Brain microvascular endothelial cell (primary cell): ENCODE measurements around the gene IL15.
A peak's percentile ranks its signal among the peaks of the same experiment; 100 is the strongest.

Experiments
- DNase-seq: peaks from one replicate; pipeline ENCODE4 v3.0.0-alpha.2; 2020
- H3K27ac ChIP-seq: fragments of 250-450 bp; sonication (Bioruptor Pico); 2 replicates; pipeline ENCODE4 v1.5.1; 2020; ENCODE audit warnings: mild to moderate bottlenecking, moderate library complexity
- H3K27me3 ChIP-seq: fragments of 250-450 bp; sonication (Bioruptor Pico); replicated peaks from 2 replicates; pipeline ENCODE4 v1.5.1; 2020; ENCODE audit warnings: mild to moderate bottlenecking
- H3K36me3 ChIP-seq: fragments of 250-450 bp; sonication (Bioruptor Pico); replicated peaks from 2 replicates; pipeline ENCODE4 v1.5.1; 2020; ENCODE audit warnings: mild to moderate bottlenecking
- H3K4me3 ChIP-seq: 2 replicates; pipeline ENCODE4 v1.5.1; 2011; ENCODE audit warnings: low read depth, mild to moderate bottlenecking, control low read depth, low read length, moderate library complexity
- in situ Hi-C: cut with HindIII; loops from 2 replicates; pipeline ENCODE4 v1.10.0; 2017; ENCODE audit warnings: low sequenced_read_pairs, low pct_ligation_motif_present
- TF ChIP-seq, protein P1 (sequence below): IDR thresholded peaks from 2 replicates; pipeline ENCODE4 v1.5.1; 2011; ENCODE audit warnings: low read depth, mild to moderate bottlenecking, moderate library complexity, low read length, control low read depth, inconsistent platforms; ENCODE audit errors: missing control alignments

The IL15 gene

DNA sequence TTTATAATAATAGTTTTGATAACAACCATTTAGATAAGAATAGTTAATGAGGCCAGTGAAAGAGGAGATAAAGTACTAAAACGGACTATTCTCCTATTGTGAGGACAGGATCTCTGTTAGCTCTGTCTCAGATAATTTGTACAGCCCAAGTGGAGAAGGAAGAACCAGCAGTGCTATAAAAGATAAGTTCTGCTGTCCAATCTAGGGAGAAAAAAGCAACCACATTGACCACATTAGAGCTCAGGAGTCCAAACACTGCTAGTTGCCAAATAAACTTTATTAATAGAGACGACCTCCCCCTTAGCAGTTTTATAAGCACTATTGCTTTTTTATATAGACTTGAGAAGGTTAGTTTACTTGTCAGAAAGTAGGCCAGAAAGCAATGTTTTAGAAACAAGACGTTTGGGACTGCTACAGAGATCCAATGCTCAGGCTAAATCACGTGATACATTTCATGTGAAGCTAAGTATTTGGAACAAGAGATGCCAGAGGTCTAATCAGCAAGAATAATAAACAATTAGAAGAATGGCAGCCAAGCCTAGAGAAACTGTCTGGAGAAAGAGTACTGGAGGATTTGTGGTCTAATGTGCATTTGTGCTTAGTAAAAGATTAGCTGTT is 15.9 kb downstream of the IL15 start:
- DNase-seq, result no peak
- no peak overlapping the region for H3K4me3 ChIP-seq
- in situ Hi-C loops, result no loop called here

DNA sequence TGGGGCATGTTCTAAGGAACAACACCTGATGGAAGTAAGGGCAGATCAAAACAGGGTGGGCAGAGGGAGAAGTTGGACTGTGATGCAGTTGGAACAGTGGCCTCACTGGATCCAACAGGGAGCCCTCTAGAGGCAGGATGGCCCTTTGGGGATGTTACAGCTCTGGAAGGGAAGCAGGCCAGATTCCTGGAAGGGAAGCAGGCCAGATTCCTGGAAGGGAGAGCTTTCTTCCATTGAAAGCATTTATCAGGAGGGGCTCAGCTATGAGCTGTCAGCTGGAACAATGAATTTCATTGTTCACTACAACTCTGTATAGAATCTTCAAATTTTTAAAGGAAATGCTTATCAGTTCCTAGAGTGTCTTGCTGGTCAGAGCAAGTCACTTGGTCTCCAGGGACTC is 17.7 kb downstream of the IL15 start:
- Histone ChIP-seq H3K36me3 (no peaks in the 10 kb centered on the region), H3K4me3 (no peak overlapping the region), H3K27me3 (no peaks in the 10 kb centered on the region), H3K27ac (no peak overlapping the region)
- no peak for DNase-seq
- TF ChIP-seq, protein P1, sequence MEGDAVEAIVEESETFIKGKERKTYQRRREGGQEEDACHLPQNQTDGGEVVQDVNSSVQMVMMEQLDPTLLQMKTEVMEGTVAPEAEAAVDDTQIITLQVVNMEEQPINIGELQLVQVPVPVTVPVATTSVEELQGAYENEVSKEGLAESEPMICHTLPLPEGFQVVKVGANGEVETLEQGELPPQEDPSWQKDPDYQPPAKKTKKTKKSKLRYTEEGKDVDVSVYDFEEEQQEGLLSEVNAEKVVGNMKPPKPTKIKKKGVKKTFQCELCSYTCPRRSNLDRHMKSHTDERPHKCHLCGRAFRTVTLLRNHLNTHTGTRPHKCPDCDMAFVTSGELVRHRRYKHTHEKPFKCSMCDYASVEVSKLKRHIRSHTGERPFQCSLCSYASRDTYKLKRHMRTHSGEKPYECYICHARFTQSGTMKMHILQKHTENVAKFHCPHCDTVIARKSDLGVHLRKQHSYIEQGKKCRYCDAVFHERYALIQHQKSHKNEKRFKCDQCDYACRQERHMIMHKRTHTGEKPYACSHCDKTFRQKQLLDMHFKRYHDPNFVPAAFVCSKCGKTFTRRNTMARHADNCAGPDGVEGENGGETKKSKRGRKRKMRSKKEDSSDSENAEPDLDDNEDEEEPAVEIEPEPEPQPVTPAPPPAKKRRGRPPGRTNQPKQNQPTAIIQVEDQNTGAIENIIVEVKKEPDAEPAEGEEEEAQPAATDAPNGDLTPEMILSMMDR, result peak; percentile 78
- in situ Hi-C loops, result no loop called here

More for the DNA sequence above, 15.9 kb downstream of the IL15 start:
- Histone ChIP-seq H3K27ac (peak overlapping the region; percentile 12), H3K36me3 (no peaks in the 10 kb centered on the region), H3K27me3 (no peaks in the 10 kb centered on the region)
- TF ChIP-seq, protein P1, result no peak

- no peak overlapping the region for H3K27ac ChIP-seq
- H3K4me3 ChIP-seq, result no peak overlapping the region
- H3K27me3 ChIP-seq, result no peaks in the 10 kb centered on the region
- in situ Hi-C loops, result no loop called here
- TF ChIP-seq, protein P1, result no peak
- no peaks in the 10 kb centered on the region for H3K36me3 ChIP-seq
- DNase-seq, result no peak
Observed at GRCh38 chr4:141656031-141656430, 19.6 kb downstream of the IL15 start.

- in situ Hi-C loops, result no loop called here
- TF ChIP-seq, protein P1, result no peak
- no peaks in the 10 kb centered on the region for H3K27me3 ChIP-seq
- H3K36me3 ChIP-seq, result no peaks in the 10 kb centered on the region
- no peak for DNase-seq
- H3K27ac ChIP-seq, result no peak overlapping the region
- no peak overlapping the region for H3K4me3 ChIP-seq
Observed at GRCh38 chr4:141657550-141658250, 21.3 kb downstream of the IL15 start.

- in situ Hi-C loops, result no loop called here
- TF ChIP-seq, protein P1, result no peak
- no peaks in the 10 kb centered on the region for H3K27me3 ChIP-seq
Observed at GRCh38 chr4:141658309-141658708, 21.9 kb downstream of the IL15 start.

More at GRCh38 chr4:141658309-141658708, 21.9 kb downstream of the IL15 start:
- Histone ChIP-seq H3K4me3 (no peak overlapping the region), H3K27ac (no peak overlapping the region), H3K36me3 (no peaks in the 10 kb centered on the region)
- no peak for DNase-seq
